DMS53 treated with DMSO at 0.1 percent for 48 hours (cell line): ENCODE results near the gene TMEM186.
"Not testable (repeated sequence)": the region's sequence is repeated elsewhere in the genome, so short reads cannot be mapped to it uniquely, and the experiment has no call there.

Experiments
- DNase-seq: peaks from one replicate; lab custom pipeline; 2025; ENCODE audit not compliant: unreplicated experiment; lab: John Stamatoyannopoulos, UW

The TMEM186 gene

GRCh38 chr16:8812162-8812843, 14.9 kb upstream of the TMEM186 start:
- no peak for DNase-seq

GRCh38 chr16:8808613-8809353, 11.3 kb upstream of the TMEM186 start:
- no peak for DNase-seq

GRCh38 chr16:8808009-8808408, 10.6 kb upstream of the TMEM186 start:
- no peak for DNase-seq

GRCh38 chr16:8807189-8807588, 9.8 kb upstream of the TMEM186 start:
- no peak for DNase-seq

- no peak for DNase-seq
Observed at GRCh38 chr16:8806272-8806983, 9.0 kb upstream of the TMEM186 start.

- no peak for DNase-seq
Observed at GRCh38 chr16:8804313-8804712, 6.9 kb upstream of the TMEM186 start.

GRCh38 chr16:8803733-8804132, 6.3 kb upstream of the TMEM186 start:
- DNase-seq = not testable (repeated sequence)

- no peak for DNase-seq
Observed at GRCh38 chr16:8801701-8802100, 4.3 kb upstream of the TMEM186 start.

- DNase-seq = no peak
Observed at GRCh38 chr16:8798535-8799157, 1.2 kb upstream of the TMEM186 start.

- no peak for DNase-seq
Observed at GRCh38 chr16:8798174-8798527, 712 bp upstream of the TMEM186 start.

GRCh38 chr16:8796469-8797363, 723 bp downstream of the TMEM186 start:
- DNase-seq = no peak

- DNase-seq = no peak
Observed at GRCh38 chr16:8795818-8796217, 1.6 kb downstream of the TMEM186 start.

GRCh38 chr16:8795091-8795490, 2.3 kb downstream of the TMEM186 start:
- DNase-seq = no peak

- DNase-seq = no peak
Observed at GRCh38 chr16:8788578-8789172, 8.8 kb downstream of the TMEM186 start.

GRCh38 chr16:8786316-8786715, 11.1 kb downstream of the TMEM186 start:
- not testable (repeated sequence) for DNase-seq

- no peak for DNase-seq
Observed at GRCh38 chr16:8785408-8785807, 12.0 kb downstream of the TMEM186 start.

- no peak for DNase-seq
Observed at GRCh38 chr16:8782673-8783072, 14.8 kb downstream of the TMEM186 start.

- DNase-seq = no peak
Observed at GRCh38 chr16:8781797-8782196, 15.6 kb downstream of the TMEM186 start.

GRCh38 chr16:8777217-8777616, 20.2 kb downstream of the TMEM186 start:
- DNase-seq = no peak

- no peak for DNase-seq
Observed at GRCh38 chr16:8776129-8776584, 21.3 kb downstream of the TMEM186 start.
